Heart left ventricle (tissue), 16 donors: ENCODE measurements around the gene LILRA6. TPM values are rescaled to one million over a fixed set of nuclear protein-coding genes. Genes with fewer than 3 reads are reported as not detected.
A peak's percentile ranks its signal among the peaks of the same experiment; 100 is the strongest.

Source experiments
- ATAC-seq, 4 donors: fragments of 200-7000 bp; cut with Tn5 transposase; one replicate each; pipeline ENCODE4 v1.9.1; 2020 to 2022; ENCODE audit warnings: moderate library complexity in 4 of 4, mild to moderate bottlenecking in 3 of 4, moderate number of reproducible peaks in 1 of 4
- DNase-seq, 5 donors: peaks; one replicate each; pipeline ENCODE4 v3.0.0-alpha.2; 2020
- H3K27ac ChIP-seq, 12 donors: fragments of 200-600 bp; sonication (generic) in 4 of 12; one replicate each; pipeline versions ENCODE4 v1.5.0 to v1.8.0; 2016 to 2022; ENCODE audit warnings: mild to moderate bottlenecking in 2 of 12
- H3K27me3 ChIP-seq, 9 donors: fragments of 200-600 bp; sonication (generic) in 2 of 9; one replicate each; pipeline versions ENCODE4 v1.5.1 to v1.8.0; 2016 to 2022; ENCODE audit warnings: mild to moderate bottlenecking in 3 of 9
- H3K36me3 ChIP-seq, 9 donors: fragments of 200-600 bp; sonication (generic) in 2 of 9; one replicate each; pipeline versions ENCODE4 v1.5.0 to v1.8.0; 2018 to 2022; ENCODE audit warnings: mild to moderate bottlenecking in 2 of 9
- H3K4me1 ChIP-seq, 12 donors: fragments of 200-600 bp; sonication (generic) in 4 of 12; one replicate each; pipeline versions ENCODE4 v1.5.0 to v1.8.0; 2016 to 2022; ENCODE audit warnings: mild to moderate bottlenecking in 3 of 12
- H3K4me3 ChIP-seq, 12 donors: fragments of 200-600 bp; sonication (generic) in 4 of 12; one replicate each; pipeline versions ENCODE4 v1.5.0 to v1.8.0; 2017 to 2022; ENCODE audit warnings: mild to moderate bottlenecking in 9 of 12, moderate library complexity in 4 of 12
- H3K9me3 ChIP-seq, 12 donors: fragments of 200-600 bp; sonication (generic) in 4 of 12; one replicate each; pipeline versions ENCODE4 v1.5.0 to v1.8.0; 2016 to 2022; ENCODE audit warnings: mild to moderate bottlenecking in 1 of 12
- CTCF ChIP-seq, 12 donors: fragments of 200-600 bp; sonication (generic) in 4 of 12; IDR thresholded peaks; one replicate each; pipeline versions ENCODE4 v1.5.0 to v1.8.0; 2018 to 2022; ENCODE audit warnings: antibody characterized with exemption in 12 of 12, mild to moderate bottlenecking in 5 of 12
- POLR2A ChIP-seq, 2 donors: fragments of 450-650 bp; IDR thresholded peaks; one replicate each; pipeline ENCODE4 v1.6.1; 2017; ENCODE audit warnings: antibody characterized with exemption in 2 of 2, mild to moderate bottlenecking in 2 of 2, moderate library complexity in 2 of 2
- WGBS, 4 donors: extraction: QIAGEN DNeasy Blood & Tissue Kit in 2 of 4; methylation state at CpG; one replicate each; pipeline versions ENCODE4 v1.1.5 to v1.1.7; 2013 to 2018; 5-methylcytosine and 5-hydroxymethylcytosine counted together
- intact Hi-C, 10 donors: fragments of 100-400 bp; cut with DNase I; formaldehyde crosslinking; loops; one replicate each; pipeline versions ENCODE4 v1.11.1 to v1.14.2; 2022
- microRNA-seq, 4 donors: library from miRNA; unstranded; fragments of <30 nt; microRNA quantifications; one replicate each; pipeline versions ENCODE4 to v1.2.0, GENCODE V29; 2017 to 2020
- polyA plus RNA-seq, 2 donors: library from polyadenylated mRNA; stranded (reverse); fragments of 200-250 nt; gene quantifications; one replicate each; pipeline ENCODE4 v1.2.3, GENCODE V29; 2013
- total RNA-seq, 9 donors: library from RNA; depleted of rRNA in 2 of 9; stranded (reverse); fragments of >200 nt in 2 of 9; fragmentation: NEBNext Ultra II Directional in 3 of 9; extraction: Animal tissue kit (Norgen Biotek cat#: 25700) in 3 of 9; gene quantifications; one replicate each; pipeline versions ENCODE4 v1.1.0 to v1.2.4, GENCODE V29; 2016 to 2023
- donor health status: ischemic (EF 13 %, LVEDD 7.1; RV severe dilation, severe dysfunction).
- donor health status: healthy with polysubstance abuse.
- donor health status: DM: no; HTN: yes; CAD: no.
- donor health status: DM: no; HTN: no; CAD: no.
- donor health status: ischemic (EF 25% LVEDD 6.9; RV normal size, moderate dysfunction).
- donor health status: ischemic (EF 25% LVEDD 5.7; RV mildly dilated, moderate dysfunction).
- donor health status: healthy.
- donor health status: DM: yes; HTN: yes; CAD: no.
- donor health status: ischemic (EF 35%, LVEDD 5.7; RV mildly dilated, moderate dysfunction).
- donor health status: nonischemic (EF 11% LVEDD 7.7; RV severe dilation, severe dysfunction).
- donor health status: DM: yes; HTN: yes; CAD: no.
- donor health status: PGD.
- donor health status: ischemic (EF 29% LVEDD 5.4; RV normal size, mild dysfunction).
- donor health status: nonischemic (EF 23%, LVEDD 6.1; RV moderate dilation, normal function).

LILRA6 gene
- total and polyA plus RNA-seq, 11 donors = 0.44 to 20.9 (median 1.3) TPM

DNA sequence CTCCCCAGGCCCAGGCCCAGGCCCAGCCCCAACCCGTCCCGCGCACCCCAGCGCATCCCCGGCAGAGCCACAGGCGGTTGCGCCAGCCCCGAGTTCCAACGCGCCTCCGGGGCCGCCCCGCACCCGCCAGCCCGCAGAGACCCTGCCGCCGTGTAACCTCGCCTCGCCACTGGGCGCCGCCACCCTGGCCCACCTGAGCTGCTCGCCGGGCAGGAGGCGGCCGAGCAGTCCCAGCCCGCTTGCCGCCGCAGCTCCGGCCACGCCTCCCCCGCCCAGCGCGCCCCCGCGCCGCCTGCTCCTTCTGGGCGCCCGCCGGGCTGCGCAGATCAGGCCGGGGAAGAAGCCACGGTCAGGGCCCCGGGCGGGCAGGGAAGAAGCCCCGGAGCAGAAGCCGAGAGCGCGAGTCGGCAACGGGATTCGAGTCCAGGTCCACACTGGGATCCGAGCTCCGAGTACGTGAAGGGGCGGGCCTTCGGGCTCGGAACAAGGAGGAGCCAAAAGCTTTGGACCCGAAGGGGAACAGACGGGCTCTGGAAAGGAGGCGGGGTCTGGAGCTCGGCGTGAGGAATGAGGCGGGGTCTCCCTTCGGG lies 53.4 kb downstream of the LILRA6 start, which contains the start of gene MBOAT7:
Gene MBOAT7 (minus strand): TSS at position 436 of the 590 bp plus-strand sequence. CDS start 1,072 bp downstream, outside the sequence.
- H3K4me1 ChIP-seq = peaks cover 0 to 23% (median 17%) of the 10 kb centered on the region in 12 donors
- ATAC-seq (peak; percentile 5 to 64 (median 62)), DNase-seq (no peak)
- intact Hi-C loops = loop anchor here in 1 of 10 donors (2.0 kb wide), 1 partner anchor 20 kb away; no protein-coding TSS in a partner anchor
- H3K27me3 ChIP-seq = no peaks in the 10 kb centered on the region
- H3K27ac ChIP-seq = peak within 1 kb of the TSS; percentile 88 to 100 (median 98)
- peaks cover 0 to 22% (median 14%) of the 10 kb centered on the region in 9 donors for H3K36me3 ChIP-seq
- 0 to 1% (median 0%) methylated on average over 41 to 64 of the region's 64 CpGs for WGBS, 4 donors
- H3K9me3 ChIP-seq = no peaks in the 10 kb centered on the region
- peak within 1 kb of the TSS; percentile 68 to 92 (median 86) for H3K4me3 ChIP-seq
- peak in 1 of 2 donors; percentile 56 for TF ChIP-seq POLR2A (IDR thresholded peaks at IDR 0.05)
- peak in 7 of 12 donors; percentile 11 to 52 (median 33) for TF ChIP-seq CTCF (IDR thresholded peaks at IDR 0.05)

GRCh38 chr19:54188215-54188871 lies 54.2 kb downstream of the LILRA6 start:
- H3K4me3 ChIP-seq = peak overlapping the region; percentile 68 to 92 (median 86)
- peak overlapping the region in 9 of 12 donors; percentile 91 to 100 (median 98) for H3K27ac ChIP-seq
- TF ChIP-seq POLR2A (IDR thresholded peaks at IDR 0.05) (no peak), CTCF (IDR thresholded peaks at IDR 0.05) (no peak)
- no peaks in the 10 kb centered on the region for H3K9me3 ChIP-seq
- H3K36me3 ChIP-seq = peaks cover 0 to 18% (median 5%) of the 10 kb centered on the region in 9 donors
- ATAC-seq (no peak), DNase-seq (no peak)
- H3K27me3 ChIP-seq = no peaks in the 10 kb centered on the region
- H3K4me1 ChIP-seq = peaks cover 0 to 23% (median 17%) of the 10 kb centered on the region in 12 donors
- intact Hi-C loops = loop anchor here in 1 of 10 donors (2.0 kb wide), 1 partner anchor 20 kb away; no protein-coding TSS in a partner anchor
- WGBS, 4 donors = 29 to 45% (median 35%) methylated on average over 11 to 12 of the region's 12 CpGs

- Histone ChIP-seq H3K27me3 (no peaks in the 10 kb centered on the region), H3K9me3 (no peaks in the 10 kb centered on the region), H3K4me3 (no peak overlapping the region), H3K36me3 (peaks cover 0 to 15% (median 0%) of the 10 kb centered on the region in 9 donors), H3K4me1 (peaks cover 0 to 20% (median 14%) of the 10 kb centered on the region in 12 donors), H3K27ac (no peak overlapping the region)
- TF ChIP-seq POLR2A (IDR thresholded peaks at IDR 0.05) (no peak), CTCF (IDR thresholded peaks at IDR 0.05) (no peak)
- DNase-seq (no peak), ATAC-seq (no peak)
- intact Hi-C loops = no loop called here
- 83 to 85% (median 84%) methylated on average over 11 of the region's 11 CpGs for WGBS, 4 donors
These were observed 55.6 kb downstream of the LILRA6 start for GRCh38 chr19:54186934-54187381.

Small RNA genes within 50 kb of the gene (microRNA-seq; reads per million reads assigned to microRNA genes)
- 0 reads per million in 4 donors for gene MIR4752

Other genes starting within 250 kb of the LILRA6 start
- 1 to 10 TPM in 1 of 9 donors, under 1 TPM in 2, not detected in 6; 0.49 to 1.3 (median 0.86) TPM for gene VSTM1, start 178.9 kb downstream of the LILRA6 start, total RNA-seq
- gene VSTM1, start 178.9 kb downstream of the LILRA6 start, polyA plus RNA-seq = not detected
- gene TARM1, start 161.4 kb downstream of the LILRA6 start, total RNA-seq = not detected
- gene TARM1, start 161.4 kb downstream of the LILRA6 start, polyA plus RNA-seq = not detected
- gene OSCAR, start 142.0 kb downstream of the LILRA6 start, total RNA-seq = 1 to 10 TPM in 3 of 9 donors, under 1 TPM in 5, not detected in 1; 0.35 to 9.8 (median 0.68) TPM
- gene OSCAR, start 142.0 kb downstream of the LILRA6 start, polyA plus RNA-seq = 1 to 10 TPM in 1 of 2 donors, under 1 TPM in 1; 0.38 to 1.0 TPM
- 100 to 1,000 TPM in 7 of 9 donors, 10 to 100 TPM in 2; 32.2 to 501 (median 299) TPM for gene NDUFA3, start 139.9 kb downstream of the LILRA6 start, total RNA-seq
- 1,000 to 10,000 TPM in 1 of 2 donors, 100 to 1,000 TPM in 1; 154 to 1,519 TPM for gene NDUFA3, start 139.9 kb downstream of the LILRA6 start, polyA plus RNA-seq
- gene TFPT, start 127.1 kb downstream of the LILRA6 start, total RNA-seq = 10 to 100 TPM in 8 of 9 donors, 1 to 10 TPM in 1; 9.6 to 23.1 (median 12.5) TPM
- gene TFPT, start 127.1 kb downstream of the LILRA6 start, polyA plus RNA-seq = 10 to 100 TPM; 26.0 to 26.5 TPM
- 10 to 100 TPM; 30.0 to 58.4 (median 37.8) TPM for gene PRPF31, start 127.0 kb downstream of the LILRA6 start, total RNA-seq
- gene PRPF31, start 127.0 kb downstream of the LILRA6 start, polyA plus RNA-seq = 10 to 100 TPM; 42.0 to 57.6 TPM
- 10 to 100 TPM; 12.6 to 28.2 (median 18.5) TPM for gene CNOT3, start 105.0 kb downstream of the LILRA6 start, total RNA-seq
- gene CNOT3, start 105.0 kb downstream of the LILRA6 start, polyA plus RNA-seq = 10 to 100 TPM; 14.2 to 18.1 TPM
- 1 to 10 TPM; 5.4 to 8.7 (median 6.8) TPM for gene LENG1, start 83.1 kb downstream of the LILRA6 start, total RNA-seq
- 10 to 100 TPM; 14.4 to 18.6 TPM for gene LENG1, start 83.1 kb downstream of the LILRA6 start, polyA plus RNA-seq
- 1 to 10 TPM in 7 of 9 donors, under 1 TPM in 1, not detected in 1; 0.58 to 4.5 (median 2.1) TPM for gene TMC4, start 69.6 kb downstream of the LILRA6 start, total RNA-seq
- gene TMC4, start 69.6 kb downstream of the LILRA6 start, polyA plus RNA-seq = 1 to 10 TPM; 1.2 to 3.6 TPM
- gene MBOAT7, start 53.2 kb downstream of the LILRA6 start, total RNA-seq = 10 to 100 TPM; 11.3 to 37.3 (median 19.6) TPM
- gene MBOAT7, start 53.2 kb downstream of the LILRA6 start, polyA plus RNA-seq = 10 to 100 TPM in 1 of 2 donors, 1 to 10 TPM in 1; 9.8 to 25.6 TPM
- gene TSEN34, start 51.5 kb downstream of the LILRA6 start, total RNA-seq = 10 to 100 TPM; 13.2 to 48.9 (median 23.5) TPM
- 10 to 100 TPM; 10.2 to 35.1 TPM for gene TSEN34, start 51.5 kb downstream of the LILRA6 start, polyA plus RNA-seq
- 100 to 1,000 TPM; 551 to 937 (median 684) TPM for gene RPS9, start 41.9 kb downstream of the LILRA6 start, total RNA-seq
- 1,000 to 10,000 TPM; 1,306 to 2,068 TPM for gene RPS9, start 41.9 kb downstream of the LILRA6 start, polyA plus RNA-seq
- 10 to 100 TPM in 2 of 9 donors, 1 to 10 TPM in 6, under 1 TPM in 1; 0.54 to 31.4 (median 3.8) TPM for gene LILRB3, start 19.8 kb downstream of the LILRA6 start, total RNA-seq
- 1 to 10 TPM; 1.3 to 3.7 TPM for gene LILRB3, start 19.8 kb downstream of the LILRA6 start, polyA plus RNA-seq
- gene LILRB5, start 14.5 kb upstream of the LILRA6 start, total RNA-seq = 10 to 100 TPM in 2 of 9 donors, 1 to 10 TPM in 7; 1.8 to 22.2 (median 3.9) TPM
- gene LILRB5, start 14.5 kb upstream of the LILRA6 start, polyA plus RNA-seq = 1 to 10 TPM; 1.4 to 4.0 TPM
- 10 to 100 TPM in 2 of 9 donors, 1 to 10 TPM in 6, under 1 TPM in 1; 0.83 to 43.6 (median 1.7) TPM for gene LILRB2, start 38.3 kb upstream of the LILRA6 start, total RNA-seq
- 1 to 10 TPM; 1.2 to 2.7 TPM for gene LILRB2, start 38.3 kb upstream of the LILRA6 start, polyA plus RNA-seq
- 10 to 100 TPM in 1 of 9 donors, 1 to 10 TPM in 6, under 1 TPM in 1, not detected in 1; 0.27 to 16.2 (median 1.5) TPM for gene LILRA5, start 70.4 kb upstream of the LILRA6 start, total RNA-seq
- 1 to 10 TPM in 1 of 2 donors, under 1 TPM in 1; 0.19 to 4.7 TPM for gene LILRA5, start 70.4 kb upstream of the LILRA6 start, polyA plus RNA-seq
- not detected for gene LILRA4, start 96.4 kb upstream of the LILRA6 start, total RNA-seq
- gene LILRA4, start 96.4 kb upstream of the LILRA6 start, polyA plus RNA-seq = not detected
- gene LAIR1, start 122.1 kb upstream of the LILRA6 start, total RNA-seq = 100 to 1,000 TPM in 1 of 9 donors, 10 to 100 TPM in 1, 1 to 10 TPM in 7; 3.5 to 102 (median 5.4) TPM
- 1 to 10 TPM; 2.9 to 5.3 TPM for gene LAIR1, start 122.1 kb upstream of the LILRA6 start, polyA plus RNA-seq
- gene TTYH1, start 172.7 kb upstream of the LILRA6 start, total RNA-seq = 1 to 10 TPM in 5 of 9 donors, under 1 TPM in 4; 0.46 to 6.9 (median 1.1) TPM
- gene TTYH1, start 172.7 kb upstream of the LILRA6 start, polyA plus RNA-seq = 1 to 10 TPM in 1 of 2 donors, under 1 TPM in 1; 0.85 to 1.8 TPM
- 10 to 100 TPM; 23.6 to 82.9 (median 58.8) TPM for gene LENG8, start 206.4 kb upstream of the LILRA6 start, total RNA-seq
- 10 to 100 TPM; 35.2 to 93.9 TPM for gene LENG8, start 206.4 kb upstream of the LILRA6 start, polyA plus RNA-seq
- 1 to 10 TPM; 1.5 to 4.1 (median 2.4) TPM for gene LENG9, start 221.0 kb upstream of the LILRA6 start, total RNA-seq
- 1 to 10 TPM; 1.4 to 2.1 TPM for gene LENG9, start 221.0 kb upstream of the LILRA6 start, polyA plus RNA-seq
- 10 to 100 TPM in 5 of 9 donors, 1 to 10 TPM in 4; 5.6 to 16.3 (median 11.4) TPM for gene CDC42EP5, start 230.5 kb upstream of the LILRA6 start, total RNA-seq
- gene CDC42EP5, start 230.5 kb upstream of the LILRA6 start, polyA plus RNA-seq = 1 to 10 TPM; 7.1 to 8.7 TPM